HG03558 (cell line): ENCODE results near the gene HTRA3.

Source experiments
- ATAC-seq: cut with Tn5 transposase; IDR thresholded peaks from one replicate; pipeline ENCODE4 v1.9.1; 2021; ENCODE audit warnings: moderate number of reproducible peaks; ENCODE audit not compliant: unreplicated experiment; ENCODE audit errors: extremely low read depth

HTRA3 gene

DNA sequence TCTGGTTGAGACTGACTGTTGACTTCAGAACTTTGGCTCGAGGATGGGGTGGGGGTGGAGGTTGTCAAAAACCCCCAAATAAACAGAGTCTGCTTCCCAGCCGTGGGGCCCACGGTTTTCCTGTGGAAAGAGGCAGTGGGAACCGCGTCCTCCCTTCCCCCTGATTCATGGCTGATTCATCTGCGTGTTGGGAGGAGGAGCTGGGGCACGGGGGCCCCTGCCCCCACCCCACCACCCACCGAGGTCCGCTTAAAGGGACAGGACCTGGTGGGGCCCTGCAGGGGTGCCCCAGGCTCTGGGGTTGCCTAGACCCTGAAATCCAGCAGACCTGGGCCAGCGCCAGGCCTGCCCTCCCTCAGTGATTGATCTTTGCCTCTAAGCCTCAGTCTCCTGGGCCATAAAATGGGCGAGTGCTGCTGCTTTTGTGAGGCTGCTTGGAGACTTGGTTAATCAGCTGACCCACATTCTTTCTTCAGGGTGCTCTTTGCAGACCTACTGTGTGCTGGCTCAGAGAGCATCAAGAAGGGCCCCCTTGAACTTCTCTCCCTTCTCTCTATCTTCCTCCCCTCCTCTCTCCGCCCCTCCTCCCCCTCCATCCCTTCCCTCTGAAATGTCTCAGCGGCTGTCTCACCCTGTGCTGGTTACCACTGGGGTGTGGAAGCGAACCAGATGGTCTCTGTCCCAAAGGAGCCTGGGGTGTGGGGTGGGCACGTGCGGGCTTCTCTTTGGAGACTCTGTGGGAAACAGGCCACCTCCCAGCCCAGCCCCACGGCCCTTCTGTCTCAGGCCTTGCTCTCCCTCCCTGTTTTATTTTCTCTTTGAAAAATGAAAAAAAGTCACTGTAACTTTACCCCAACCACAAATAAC is 9.1 kb downstream of the HTRA3 start:
- ATAC-seq = no peak

DNA sequence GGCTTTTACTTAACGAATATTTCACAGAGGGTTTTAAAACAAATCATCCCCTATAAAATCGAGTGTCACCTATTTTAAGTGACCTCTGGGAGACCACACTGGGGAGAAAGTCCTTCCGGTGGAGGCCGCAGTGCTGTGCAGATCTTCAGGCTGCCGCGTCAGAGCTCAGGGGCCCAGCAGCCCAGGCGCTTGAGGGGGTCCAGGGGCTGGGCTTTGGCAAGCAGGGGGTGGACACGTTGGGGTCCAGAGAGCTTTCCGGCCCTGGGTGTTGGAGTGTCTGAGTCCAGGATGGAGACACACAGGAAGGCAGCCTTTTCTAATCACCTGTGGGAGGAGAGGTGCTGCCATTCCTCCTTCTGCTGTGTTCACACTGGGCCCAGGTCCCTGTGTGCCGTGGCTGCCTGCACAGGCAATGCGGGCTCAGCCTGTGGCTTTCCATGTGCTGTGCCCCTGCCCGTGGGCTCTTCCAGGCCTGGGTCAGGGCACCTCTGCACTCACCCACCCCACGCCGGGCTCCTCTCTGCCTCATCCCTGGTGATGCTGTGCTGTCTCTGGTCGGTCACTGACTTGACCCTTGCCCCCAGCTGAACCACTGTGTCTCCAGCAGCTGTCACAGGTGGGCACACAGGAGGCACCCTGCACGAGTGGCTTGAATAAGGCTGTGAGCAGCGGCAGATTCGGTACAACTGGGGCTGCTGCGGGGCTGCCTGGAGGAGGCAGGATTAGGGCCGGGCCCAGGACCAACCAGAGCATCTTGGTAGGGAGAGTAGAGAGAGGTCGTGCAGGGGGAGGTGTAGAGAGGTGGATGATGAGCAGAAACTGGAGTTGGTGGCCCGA is 10.0 kb downstream of the HTRA3 start:
- no peak for ATAC-seq

GRCh38 chr4:8280158-8280875 is 10.8 kb downstream of the HTRA3 start:
- no peak for ATAC-seq

DNA sequence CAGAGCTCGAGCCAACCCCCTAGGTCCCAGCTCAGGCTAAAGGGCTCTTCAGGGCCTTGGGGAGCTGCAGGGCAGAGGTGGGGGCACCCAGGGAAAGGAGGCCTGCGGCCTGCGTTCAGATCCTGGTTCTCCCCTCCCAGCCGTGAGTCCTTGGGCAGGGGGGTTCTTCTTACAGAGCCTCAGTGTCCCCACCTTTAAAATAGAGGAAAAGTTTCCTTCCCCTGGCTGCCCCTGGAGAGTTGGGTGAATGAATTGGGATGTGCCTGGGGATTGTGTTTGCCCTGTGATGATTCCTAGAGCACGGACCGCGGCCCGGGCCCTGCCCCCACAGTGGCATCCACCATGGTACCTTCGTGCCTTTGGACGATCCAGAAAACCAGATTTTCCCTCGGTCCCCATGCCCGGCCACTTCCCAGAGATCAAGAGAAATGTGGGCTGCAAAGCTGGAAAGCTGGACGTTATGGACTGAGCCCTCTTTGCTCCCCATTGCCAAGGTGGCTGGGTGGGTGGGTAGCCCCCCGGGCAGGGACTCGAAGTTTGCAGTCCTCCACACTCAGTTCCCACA is 11.4 kb downstream of the HTRA3 start:
- no peak for ATAC-seq

GRCh38 chr4:8281519-8282133 is 12.1 kb downstream of the HTRA3 start:
- no peak for ATAC-seq

DNA sequence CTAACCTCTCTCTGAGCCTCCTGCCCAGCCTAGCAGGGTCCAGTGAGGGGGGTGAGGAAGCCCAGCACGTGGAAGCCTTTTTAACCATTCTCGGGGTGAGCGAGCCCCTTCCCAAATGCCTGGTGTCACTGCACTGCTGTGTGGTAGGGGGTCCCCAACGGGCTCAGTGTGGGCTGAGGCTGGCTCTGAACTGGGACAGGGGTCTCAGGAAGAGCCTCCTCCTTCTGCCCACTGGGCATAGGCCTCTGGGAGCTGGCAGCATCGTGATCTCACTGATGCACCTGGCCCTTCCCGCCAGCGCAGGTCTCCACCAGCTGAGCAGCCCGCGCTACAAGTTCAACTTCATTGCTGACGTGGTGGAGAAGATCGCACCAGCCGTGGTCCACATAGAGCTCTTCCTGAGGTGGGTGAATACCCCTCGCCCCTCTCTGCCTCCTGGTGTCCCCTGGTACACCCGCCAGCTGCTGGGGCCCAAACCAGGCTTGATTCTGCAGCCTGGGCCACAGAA is 12.6 kb downstream of the HTRA3 start:
- no peak for ATAC-seq

DNA sequence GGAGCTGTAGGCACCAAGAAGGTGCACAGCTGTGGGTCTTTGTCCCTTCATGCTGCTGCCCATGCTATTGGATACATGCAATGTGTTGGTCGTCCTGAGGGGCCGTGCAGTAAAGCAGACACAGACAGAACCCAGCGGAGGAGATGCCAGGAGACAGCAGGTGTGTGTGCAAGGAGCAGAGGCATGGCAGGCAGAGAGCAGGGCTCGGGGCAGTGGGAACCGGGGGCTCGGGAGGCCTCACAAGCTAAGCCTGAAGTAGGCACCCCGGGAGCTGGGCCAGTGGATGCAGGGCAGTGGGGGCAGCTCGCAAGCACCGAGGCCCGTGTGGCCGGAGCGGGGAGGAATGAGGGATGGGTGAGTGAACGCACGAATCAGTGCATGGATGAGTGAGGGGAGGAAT is 13.2 kb downstream of the HTRA3 start:
- no peak for ATAC-seq

DNA sequence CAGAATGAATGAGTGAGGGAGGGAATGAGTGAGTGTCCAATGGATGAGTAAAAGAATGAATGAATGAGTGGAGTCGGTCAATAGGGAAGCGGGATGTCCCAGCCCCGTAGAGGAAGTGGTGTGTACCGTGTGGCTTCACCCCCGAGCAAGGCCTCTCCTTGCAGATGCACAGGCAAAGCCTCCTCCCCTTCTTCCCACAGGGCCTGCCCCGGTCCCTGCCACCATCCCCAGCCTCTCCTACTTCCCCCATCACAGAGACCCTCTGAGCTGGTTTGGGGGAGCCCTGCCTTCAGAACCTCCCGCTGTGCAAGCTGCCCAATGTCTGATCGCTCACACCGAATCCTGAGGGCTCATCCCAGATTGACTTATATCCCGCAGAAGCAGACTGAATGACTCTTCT is 13.6 kb downstream of the HTRA3 start:
- ATAC-seq = no peak

DNA sequence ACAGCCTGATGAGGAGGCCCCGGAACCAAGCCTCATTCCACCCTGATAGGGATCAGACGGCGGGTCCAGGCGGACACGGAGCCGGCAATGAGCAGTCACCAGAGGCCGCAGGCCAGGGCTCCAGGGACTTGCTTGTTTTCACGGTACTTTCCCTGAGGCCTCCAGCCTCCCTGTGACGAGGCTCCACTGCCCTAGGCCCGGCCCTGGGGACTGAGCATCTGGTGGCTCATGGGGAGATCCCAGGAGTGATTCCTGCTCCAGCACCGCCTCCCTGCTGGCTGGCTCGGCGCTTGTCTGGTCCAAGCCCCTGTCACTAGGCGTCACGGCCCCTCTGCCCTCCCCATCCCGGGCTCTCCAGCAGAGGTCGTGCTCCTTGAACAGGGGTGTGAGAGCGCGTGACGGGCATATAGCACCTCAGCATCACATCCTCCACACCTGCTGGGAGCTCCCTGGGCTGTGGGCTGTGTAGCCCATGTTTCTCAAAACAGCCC is 14.1 kb downstream of the HTRA3 start:
- ATAC-seq = no peak

DNA sequence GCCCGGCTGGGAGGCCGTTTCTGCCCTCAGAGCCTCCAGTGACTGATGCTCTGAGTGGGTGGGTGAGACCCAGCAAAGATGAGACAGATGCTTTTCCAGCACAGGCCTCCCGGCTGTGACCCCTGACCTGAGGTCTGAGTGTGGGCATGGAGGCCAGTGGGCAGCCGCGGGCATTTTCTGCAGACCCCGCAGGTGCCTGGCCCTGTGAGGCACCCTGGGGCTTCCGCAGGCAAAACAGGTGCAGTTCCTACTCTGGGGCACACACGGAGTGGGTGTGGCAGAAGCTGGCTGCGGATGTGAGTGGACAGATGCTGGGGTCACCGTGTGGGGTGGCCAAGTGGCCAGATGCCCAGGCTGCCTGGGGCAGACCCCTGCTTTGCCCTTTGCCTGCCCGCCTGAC is 14.8 kb downstream of the HTRA3 start:
- ATAC-seq = no peak

DNA sequence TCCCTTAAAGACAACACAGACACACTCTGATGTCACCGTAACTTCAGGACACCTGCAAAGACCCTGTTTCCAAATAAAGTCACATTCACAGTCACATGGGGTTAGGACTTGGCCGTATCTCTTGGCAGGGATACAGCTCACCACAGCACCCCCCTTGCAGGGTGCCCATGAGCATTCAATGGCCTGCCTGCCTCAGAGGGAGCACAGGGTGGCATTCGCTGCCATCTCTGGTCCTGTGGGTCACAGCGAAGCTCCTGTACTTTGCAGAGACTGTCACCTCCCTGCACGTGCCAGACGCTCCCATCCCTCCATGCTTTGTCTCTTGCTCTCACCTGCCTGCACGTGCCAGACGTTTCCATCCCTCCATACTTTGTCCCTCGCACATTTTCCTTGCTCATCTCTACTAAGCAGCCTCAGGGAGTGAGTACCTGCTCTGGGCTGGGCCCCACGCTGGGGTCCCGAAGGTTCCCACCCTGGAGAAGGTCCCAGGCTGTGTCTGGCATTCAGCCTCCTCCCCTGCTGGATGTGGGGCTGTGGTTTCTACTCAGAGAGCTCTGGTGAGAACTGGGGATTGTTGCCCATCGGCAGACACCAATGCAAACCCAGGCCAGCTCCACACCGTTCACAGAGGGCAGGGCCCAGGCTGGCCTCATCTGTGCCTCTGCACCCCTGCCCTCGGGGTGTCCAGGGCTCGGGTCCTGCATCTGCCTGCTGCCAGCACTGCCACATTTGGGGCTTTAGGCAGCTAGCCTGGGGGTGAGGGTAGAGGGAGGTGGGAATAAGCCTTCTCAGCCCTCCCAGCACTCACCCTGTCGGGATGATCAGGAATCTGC is 15.8 kb downstream of the HTRA3 start:
- no peak for ATAC-seq

GRCh38 chr4:8285976-8286718 is 16.6 kb downstream of the HTRA3 start:
- ATAC-seq = no peak

- ATAC-seq = no peak
Measured at GRCh38 chr4:8286719-8287342, 17.3 kb downstream of the HTRA3 start.

GRCh38 chr4:8287343-8288280 is 18.1 kb downstream of the HTRA3 start:
- ATAC-seq = no peak

GRCh38 chr4:8289151-8289750 is 19.7 kb downstream of the HTRA3 start:
- no peak for ATAC-seq

GRCh38 chr4:8289956-8290700 is 20.6 kb downstream of the HTRA3 start:
- ATAC-seq = no peak
